GM12891 (cell line): ENCODE data around the gene SIAH3.
"Not testable (repeated sequence)": the region's sequence is repeated elsewhere in the genome, so short reads cannot be mapped to it uniquely, and the experiment has no call there.

ENCODE experiments used
- DNase-seq: peaks from one replicate; pipeline ENCODE4 v3.0.0; 2011; ENCODE audit warnings: low spot score; ENCODE audit not compliant: insufficient read length
- FAIRE-seq: peaks from 2 replicates; lab custom pipeline; 2011; peaks lifted over from hg19 to GRCh38; lab: Jason Lieb, UNC
- PAX5 ChIP-seq: IDR thresholded peaks from 2 replicates; pipeline ENCODE4 v1.6.1; 2011; ENCODE audit warnings: low read length, moderate library complexity, mild to moderate bottlenecking; ENCODE audit not compliant: insufficient read depth, severe bottlenecking
- POLR2A ChIP-seq: IDR thresholded peaks from 2 replicates; pipeline ENCODE4 v1.6.1; 2011; ENCODE audit warnings: low read depth, low read length, control low read depth
- POLR2AphosphoS5 ChIP-seq: IDR thresholded peaks from 2 replicates; pipeline ENCODE4 v1.6.1; 2011; ENCODE audit warnings: low read depth, low read length, control low read depth
- POU2F2 ChIP-seq: IDR thresholded peaks from 2 replicates; pipeline ENCODE4 v1.6.1; 2011; ENCODE audit warnings: low read depth, mild to moderate bottlenecking, control low read depth, low read length, moderate library complexity
- SPI1 ChIP-seq: IDR thresholded peaks from 2 replicates; pipeline ENCODE4 v1.6.1; 2011; ENCODE audit warnings: low read depth, low read length, control low read depth
- TAF1 ChIP-seq: IDR thresholded peaks from 2 replicates; pipeline ENCODE4 v1.6.1; 2011; ENCODE audit warnings: low read depth, low read length, control low read depth

SIAH3 gene

GRCh38 chr13:45882626-45883025, 31.1 kb upstream of the SIAH3 start:
- FAIRE-seq (no peak), DNase-seq (no peak)
- TF ChIP-seq PAX5, result no peak
- no peak for TF ChIP-seq POU2F2
- TF ChIP-seq POLR2A, result no peak

DNA sequence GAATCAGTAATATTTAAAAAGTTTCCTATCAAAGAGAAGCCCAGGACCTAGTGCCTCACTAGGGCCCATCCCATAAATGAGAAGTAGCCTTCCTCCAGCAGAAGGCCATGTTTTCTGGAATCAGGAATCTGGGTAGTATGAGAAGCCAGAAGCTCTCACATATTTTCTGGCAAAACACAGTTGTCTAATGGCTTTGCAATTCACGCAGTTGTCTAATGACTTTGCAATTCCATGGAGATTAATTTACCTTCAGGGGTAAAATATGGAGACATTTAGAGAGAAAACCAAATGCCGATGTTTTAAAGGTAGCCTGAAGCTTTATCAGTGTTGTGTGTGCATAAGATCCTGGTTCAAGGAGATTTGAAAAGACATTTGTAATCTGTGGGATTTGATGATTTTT, 29.8 kb upstream of the SIAH3 start:
- TF ChIP-seq PAX5, result no peak
- FAIRE-seq, result no peak
- DNase-seq, result no peak

GRCh38 chr13:45880242-45880641, 28.7 kb upstream of the SIAH3 start:
- TF ChIP-seq POLR2AphosphoS5, result no peak
- no peak for TF ChIP-seq PAX5
- no peak for TF ChIP-seq POU2F2
- TF ChIP-seq SPI1, result no peak
- no peak for TF ChIP-seq TAF1
- TF ChIP-seq POLR2A, result no peak
- DNase-seq (no peak), FAIRE-seq (no peak)

GRCh38 chr13:45879666-45880065, 28.1 kb upstream of the SIAH3 start:
- FAIRE-seq (no peak), DNase-seq (no peak)
- TF ChIP-seq SPI1, result no peak
- no peak for TF ChIP-seq PAX5
- no peak for TF ChIP-seq POLR2A
- TF ChIP-seq TAF1, result no peak
- no peak for TF ChIP-seq POLR2AphosphoS5
- TF ChIP-seq POU2F2, result no peak

DNA sequence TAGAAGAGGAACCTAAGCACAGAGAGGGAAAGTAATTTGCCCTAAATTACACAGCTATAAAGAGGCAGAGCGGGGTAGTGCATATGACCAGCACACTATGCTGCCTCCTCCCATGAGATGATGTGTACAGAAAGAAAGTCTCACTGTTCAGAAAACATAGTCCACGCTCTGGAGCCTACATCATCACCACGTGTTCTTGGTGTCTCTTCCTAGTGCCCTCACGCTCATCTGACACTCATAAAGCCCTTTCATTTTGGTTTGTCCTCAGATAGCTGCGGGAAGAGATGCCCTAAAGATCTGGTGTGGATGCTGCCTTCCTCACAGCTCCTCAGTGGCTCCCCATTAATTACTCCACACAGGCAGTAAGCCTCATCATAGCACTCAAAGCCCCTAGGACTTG, 27.4 kb upstream of the SIAH3 start:
- FAIRE-seq (no peak), DNase-seq (no peak)
- no peak for TF ChIP-seq TAF1
- TF ChIP-seq SPI1, result no peak
- no peak for TF ChIP-seq POLR2A
- no peak for TF ChIP-seq POU2F2

GRCh38 chr13:45876781-45877180, 25.2 kb upstream of the SIAH3 start:
- DNase-seq (no peak), FAIRE-seq (no peak)
- no peak for TF ChIP-seq POLR2AphosphoS5
- no peak for TF ChIP-seq POLR2A
- TF ChIP-seq TAF1, result no peak
- no peak for TF ChIP-seq PAX5
- no peak for TF ChIP-seq POU2F2
- no peak for TF ChIP-seq SPI1

GRCh38 chr13:45875951-45876350, 24.4 kb upstream of the SIAH3 start:
- FAIRE-seq (no peak), DNase-seq (no peak)
- TF ChIP-seq SPI1, result no peak
- TF ChIP-seq PAX5, result no peak
- no peak for TF ChIP-seq POU2F2
- no peak for TF ChIP-seq TAF1
- TF ChIP-seq POLR2A, result no peak
- no peak for TF ChIP-seq POLR2AphosphoS5

GRCh38 chr13:45873491-45874325, 22.2 kb upstream of the SIAH3 start:
- TF ChIP-seq TAF1, result no peak
- no peak for TF ChIP-seq POLR2A
- no peak for TF ChIP-seq POU2F2
- TF ChIP-seq SPI1, result no peak
- TF ChIP-seq POLR2AphosphoS5, result no peak
- TF ChIP-seq PAX5, result no peak
- FAIRE-seq (no peak), DNase-seq (no peak)

GRCh38 chr13:45872566-45872965, 21.0 kb upstream of the SIAH3 start:
- DNase-seq, result no peak
- no peak for FAIRE-seq
- TF ChIP-seq POLR2A (no peak), SPI1 (no peak), PAX5 (no peak), POU2F2 (no peak), POLR2AphosphoS5 (no peak), TAF1 (no peak)

GRCh38 chr13:45871201-45871600, 19.6 kb upstream of the SIAH3 start:
- FAIRE-seq, DNase-seq: not testable (repeated sequence)

DNA sequence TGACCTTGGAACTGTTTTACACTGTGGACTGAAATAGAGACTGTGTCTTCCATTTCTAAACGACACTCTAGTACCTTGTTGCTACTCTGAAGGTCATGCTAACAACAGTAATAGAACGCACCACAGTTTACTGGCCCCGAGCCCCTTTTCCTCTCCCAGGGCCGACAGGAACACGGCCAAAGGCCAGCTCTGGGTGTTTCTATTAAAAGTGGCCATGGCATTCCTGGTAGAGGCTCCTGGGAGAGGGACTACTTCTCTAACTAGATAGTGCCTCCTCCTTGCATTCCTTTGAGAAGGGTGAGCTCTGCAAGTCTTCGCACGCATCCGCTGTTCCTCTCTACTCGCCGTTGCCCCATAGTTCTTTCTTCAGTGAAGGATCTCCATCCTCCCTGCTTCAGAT, 18.7 kb upstream of the SIAH3 start:
- FAIRE-seq (no peak), DNase-seq (no peak)
- TF ChIP-seq SPI1 (no peak), POLR2A (no peak), POU2F2 (no peak), PAX5 (no peak), POLR2AphosphoS5 (no peak), TAF1 (no peak)
